ENCODE measurements around the gene NIPBL. TPM values are rescaled to one million over a fixed set of nuclear protein-coding genes. Genes with fewer than 3 reads are reported as not detected.
A peak's percentile ranks its signal among the peaks of the same experiment; 100 is the strongest.

The NIPBL gene
- total RNA-seq, 1 experiment from 2014 or later = 45.1 TPM

DNA sequence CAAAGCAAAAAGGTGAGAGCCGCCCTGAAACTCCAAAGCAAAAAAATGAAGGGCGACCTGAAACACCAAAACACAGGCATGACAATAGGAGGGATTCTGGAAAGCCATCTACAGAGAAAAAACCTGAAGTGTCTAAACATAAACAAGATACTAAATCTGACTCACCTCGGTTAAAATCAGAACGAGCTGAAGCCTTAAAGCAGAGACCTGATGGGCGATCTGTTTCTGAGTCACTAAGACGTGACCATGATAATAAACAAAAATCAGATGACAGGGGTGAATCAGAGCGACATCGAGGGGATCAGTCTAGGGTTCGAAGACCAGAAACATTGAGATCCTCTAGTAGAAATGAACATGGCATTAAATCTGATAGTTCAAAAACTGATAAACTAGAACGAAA, 108.8 kb downstream of the NIPBL start:
- no peak overlapping the region for H2AFZ ChIP-seq (ENCODE audit: low read depth, low read length, poor library complexity, severe bottlenecking)
- intact Hi-C loops (cut with micrococcal nuclease) = no loop called here
- H3K27me3 ChIP-seq (ENCODE audit: insufficient read depth, low read length) = no peaks in the 10 kb centered on the region
- DNase-seq (ENCODE audit: low read depth, low spot score) (no peak), ATAC-seq (no peak)
- peaks cover 0 to 5% of the 10 kb centered on the region in 2 experiments; a peak in 1 of 4 replicates for H3K36me3 ChIP-seq (ENCODE audit: control insufficient read depth in 1 of 2, insufficient read depth in 2 of 2, low read length in 2 of 2)
- H3K9ac ChIP-seq (ENCODE audit: low read length) = no peak overlapping the region
- no peak overlapping the region for H3K4me3 ChIP-seq (replicated peaks in 1 of 2; ENCODE audit: low read depth in 1 of 2, low read length in 2 of 2)
- H3K4me2 ChIP-seq (ENCODE audit: low read length) = no peak overlapping the region
- POLR2A ChIA-PET = no interaction called here
- RAD21 ChIA-PET (ENCODE audit: low non-redundant PET in 1 of 2, low total read pairs in 2 of 2, uncharacterized antibody in 2 of 2, unreplicated experiment in 2 of 2) = no interaction called here
- no peaks in the 10 kb centered on the region for H4K20me1 ChIP-seq (ENCODE audit: insufficient read depth)
- no peaks in the 10 kb centered on the region for H3K9me3 ChIP-seq (ENCODE audit: control insufficient read depth in 1 of 2, insufficient read depth in 1 of 2, low read depth in 1 of 2, low read length in 2 of 2)
- TF ChIP-seq, protein P1, sequence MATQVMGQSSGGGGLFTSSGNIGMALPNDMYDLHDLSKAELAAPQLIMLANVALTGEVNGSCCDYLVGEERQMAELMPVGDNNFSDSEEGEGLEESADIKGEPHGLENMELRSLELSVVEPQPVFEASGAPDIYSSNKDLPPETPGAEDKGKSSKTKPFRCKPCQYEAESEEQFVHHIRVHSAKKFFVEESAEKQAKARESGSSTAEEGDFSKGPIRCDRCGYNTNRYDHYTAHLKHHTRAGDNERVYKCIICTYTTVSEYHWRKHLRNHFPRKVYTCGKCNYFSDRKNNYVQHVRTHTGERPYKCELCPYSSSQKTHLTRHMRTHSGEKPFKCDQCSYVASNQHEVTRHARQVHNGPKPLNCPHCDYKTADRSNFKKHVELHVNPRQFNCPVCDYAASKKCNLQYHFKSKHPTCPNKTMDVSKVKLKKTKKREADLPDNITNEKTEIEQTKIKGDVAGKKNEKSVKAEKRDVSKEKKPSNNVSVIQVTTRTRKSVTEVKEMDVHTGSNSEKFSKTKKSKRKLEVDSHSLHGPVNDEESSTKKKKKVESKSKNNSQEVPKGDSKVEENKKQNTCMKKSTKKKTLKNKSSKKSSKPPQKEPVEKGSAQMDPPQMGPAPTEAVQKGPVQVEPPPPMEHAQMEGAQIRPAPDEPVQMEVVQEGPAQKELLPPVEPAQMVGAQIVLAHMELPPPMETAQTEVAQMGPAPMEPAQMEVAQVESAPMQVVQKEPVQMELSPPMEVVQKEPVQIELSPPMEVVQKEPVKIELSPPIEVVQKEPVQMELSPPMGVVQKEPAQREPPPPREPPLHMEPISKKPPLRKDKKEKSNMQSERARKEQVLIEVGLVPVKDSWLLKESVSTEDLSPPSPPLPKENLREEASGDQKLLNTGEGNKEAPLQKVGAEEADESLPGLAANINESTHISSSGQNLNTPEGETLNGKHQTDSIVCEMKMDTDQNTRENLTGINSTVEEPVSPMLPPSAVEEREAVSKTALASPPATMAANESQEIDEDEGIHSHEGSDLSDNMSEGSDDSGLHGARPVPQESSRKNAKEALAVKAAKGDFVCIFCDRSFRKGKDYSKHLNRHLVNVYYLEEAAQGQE (IDR thresholded peaks at IDR 0.05; ENCODE audit: low read depth) = no peak
- TF ChIP-seq SP1 (IDR thresholded peaks at IDR 0.05; ENCODE audit: low read depth) (no peak), ZFX (IDR thresholded peaks at IDR 0.05) (no peak), POLR2AphosphoS5 (IDR thresholded peaks at IDR 0.05; ENCODE audit: low read depth, low read length) (no peak), CEBPB (IDR thresholded peaks at IDR 0.05; ENCODE audit: low read depth) (no peak), POLR2A (IDR thresholded peaks at IDR 0.05; ENCODE audit: borderline replicate concordance, extremely low read depth, insufficient read depth, insufficient read length) (no peak), TCF7L2 (IDR thresholded peaks at IDR 0.05; ENCODE audit: borderline replicate concordance, extremely low read depth, insufficient read depth, insufficient read length) (no peak), ZNF274 (IDR thresholded peaks at IDR 0.05; ENCODE audit: low read depth, low read length) (no peak), YY1 (IDR thresholded peaks at IDR 0.05; ENCODE audit: extremely low read depth, insufficient replicate concordance, low read depth, low read length) (no peak), ELF1 (IDR thresholded peaks at IDR 0.05; ENCODE audit: borderline replicate concordance, low read depth) (no peak), SRF (IDR thresholded peaks at IDR 0.05; ENCODE audit: low read depth) (no peak), EZH2 (IDR thresholded peaks at IDR 0.05) (no peak)
- H3K4me1 ChIP-seq (ENCODE audit: control insufficient read depth in 1 of 2, insufficient read depth in 2 of 2, low read length in 2 of 2) = no peaks in the 10 kb centered on the region
- TSS peak; percentile 34 for BruUV-seq (replicated peaks)
- H3K27ac ChIP-seq (ENCODE audit: low read depth, low read length) = no peak overlapping the region
- H3K9me2 ChIP-seq (ENCODE audit: insufficient read depth) = no peaks in the 10 kb centered on the region
- peaks cover 16% of the 10 kb centered on the region for H3K79me2 ChIP-seq (ENCODE audit: insufficient read depth, low read length)
- CTCF ChIA-PET = no interaction called here
